Transverse colon (tissue), 4 donors: ENCODE data around the gene RASGRP3.

Experiments
- EP300 ChIP-seq: sonication (generic); formaldehyde crosslinking; IDR thresholded peaks from one replicate; pipeline ENCODE4 v1.6.1; 2017; ENCODE audit warnings: antibody characterized with exemption, low read depth
- POLR2A ChIP-seq: fragments of 450-650 bp; IDR thresholded peaks from one replicate; pipeline ENCODE4 v1.6.1; 2016; ENCODE audit warnings: antibody characterized with exemption, mild to moderate bottlenecking, moderate library complexity
- POLR2AphosphoS5 ChIP-seq, 3 donors: sonication (generic); formaldehyde crosslinking; IDR thresholded peaks; one replicate each; pipeline ENCODE4 v1.6.1; 2016; ENCODE audit warnings: antibody characterized with exemption in 3 of 3
- TF ChIP-seq, protein P1 (sequence below), 5 experiments: fragments of 200-600 bp in 3 of 5; fragments of 450-650 bp in 2 of 5; sonication (generic) in 3 of 5; IDR thresholded peaks; 1 replicate in 2 of 5; 2 replicates in 3 of 5; pipeline ENCODE4 v1.5.1; 2016 to 2017; ENCODE audit warnings: antibody characterized with exemption in 5 of 5, inconsistent platforms in 3 of 5, mild to moderate bottlenecking in 2 of 5, moderate library complexity in 1 of 5

DNA sequence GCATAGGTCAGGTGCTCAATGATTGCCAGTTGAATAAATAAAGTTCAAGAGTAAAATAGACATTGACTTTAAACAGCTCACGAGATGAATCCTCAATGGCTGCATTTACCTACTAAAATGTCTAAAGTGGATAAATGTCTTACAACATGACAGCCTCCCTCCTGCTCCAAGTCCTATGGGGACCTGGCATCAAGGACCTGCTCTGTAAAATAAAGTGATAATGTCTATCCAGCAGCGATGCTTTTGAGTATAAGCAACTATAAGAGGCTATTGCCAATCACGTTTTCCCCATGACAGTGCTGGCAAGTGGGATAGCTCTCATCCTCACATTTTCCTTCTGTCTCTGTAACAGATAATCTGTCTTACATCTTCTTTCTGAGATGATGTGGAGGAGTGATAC is 37.0 kb downstream of the RASGRP3 start:
- TF ChIP-seq, protein P1, sequence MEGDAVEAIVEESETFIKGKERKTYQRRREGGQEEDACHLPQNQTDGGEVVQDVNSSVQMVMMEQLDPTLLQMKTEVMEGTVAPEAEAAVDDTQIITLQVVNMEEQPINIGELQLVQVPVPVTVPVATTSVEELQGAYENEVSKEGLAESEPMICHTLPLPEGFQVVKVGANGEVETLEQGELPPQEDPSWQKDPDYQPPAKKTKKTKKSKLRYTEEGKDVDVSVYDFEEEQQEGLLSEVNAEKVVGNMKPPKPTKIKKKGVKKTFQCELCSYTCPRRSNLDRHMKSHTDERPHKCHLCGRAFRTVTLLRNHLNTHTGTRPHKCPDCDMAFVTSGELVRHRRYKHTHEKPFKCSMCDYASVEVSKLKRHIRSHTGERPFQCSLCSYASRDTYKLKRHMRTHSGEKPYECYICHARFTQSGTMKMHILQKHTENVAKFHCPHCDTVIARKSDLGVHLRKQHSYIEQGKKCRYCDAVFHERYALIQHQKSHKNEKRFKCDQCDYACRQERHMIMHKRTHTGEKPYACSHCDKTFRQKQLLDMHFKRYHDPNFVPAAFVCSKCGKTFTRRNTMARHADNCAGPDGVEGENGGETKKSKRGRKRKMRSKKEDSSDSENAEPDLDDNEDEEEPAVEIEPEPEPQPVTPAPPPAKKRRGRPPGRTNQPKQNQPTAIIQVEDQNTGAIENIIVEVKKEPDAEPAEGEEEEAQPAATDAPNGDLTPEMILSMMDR (IDR thresholded peaks at IDR 0.05) = no peak
- no peak for TF ChIP-seq POLR2AphosphoS5 (IDR thresholded peaks at IDR 0.05)
- no peak for TF ChIP-seq POLR2A
- TF ChIP-seq EP300 = no peak
